IMR-90 (cell line): ENCODE measurements around the gene ADGRD1. TPM values are rescaled to one million over a fixed set of nuclear protein-coding genes. Genes with fewer than 3 reads are reported as not detected.

Experiments used
- ATAC-seq: fragments of 200-7000 bp; cut with Tn5 transposase; 2 replicates; pipeline ENCODE4 v1.9.1; 2020; ENCODE audit warnings: low read depth, mild to moderate bottlenecking, moderate library complexity
- BruUV-seq: library from RNA; stranded (reverse); fragments of 400-500 nt; replicated peaks from 2 replicates; lab custom pipeline; 2021; lab: Mats Ljungman, UMichigan
- CTCF ChIA-PET: fragments of 300-600 bp; formaldehyde crosslinking; extraction: SDS; loops from one replicate; lab custom pipeline; 2021; ENCODE audit warnings: antibody characterized with exemption; lab: Yijun Ruan, JAX
- POLR2A ChIA-PET: fragments of 300-600 bp; sonication (Branson Sonifier 250); formaldehyde crosslinking; loops from one replicate; lab custom pipeline; 2022; ENCODE audit warnings: antibody characterized with exemption; ENCODE audit not compliant: unreplicated experiment; lab: Charles Lee
- DNase-seq: peaks from one replicate; pipeline ENCODE4 v3.0.0; 2013
- H2AFZ ChIP-seq: replicated peaks from 2 replicates; pipeline ENCODE3; 2013; ENCODE audit warnings: low read length, mild to moderate bottlenecking; ENCODE audit not compliant: poor library complexity
- H2AK5ac ChIP-seq: 2 replicates; pipeline ENCODE4 v1.6.1; 2013; ENCODE audit warnings: low read depth, low read length, inconsistent platforms
- H2AK9ac ChIP-seq: replicated peaks from 2 replicates; pipeline ENCODE3; 2013; ENCODE audit warnings: mild to moderate bottlenecking, low read depth, low read length, moderate library complexity; ENCODE audit not compliant: poor library complexity
- H2BK120ac ChIP-seq: 2 replicates; pipeline ENCODE4 v1.6.1; 2013; ENCODE audit warnings: low read depth, low read length, inconsistent platforms
- H2BK15ac ChIP-seq: 3 replicates; pipeline ENCODE4 v1.6.1; 2013; ENCODE audit warnings: low read depth, low read length, inconsistent platforms
- H2BK20ac ChIP-seq: 2 replicates; pipeline ENCODE4 v1.6.1; 2013; ENCODE audit warnings: low read depth, mild to moderate bottlenecking, inconsistent platforms, low read length, moderate library complexity
- H2BK5ac ChIP-seq: 2 replicates; pipeline ENCODE4 v1.6.1; 2013; ENCODE audit warnings: mild to moderate bottlenecking, low read depth, low read length, inconsistent platforms; ENCODE audit not compliant: poor library complexity, severe bottlenecking
- H3K14ac ChIP-seq: replicated peaks from 2 replicates; pipeline ENCODE4 v1.6.1; 2013; ENCODE audit warnings: low read depth, low read length, inconsistent platforms
- H3K18ac ChIP-seq: 2 replicates; pipeline ENCODE4 v1.6.1; 2013; ENCODE audit warnings: low read depth, low read length, control low read depth
- H3K23ac ChIP-seq: 2 replicates; pipeline ENCODE4 v1.6.1; 2013; ENCODE audit warnings: low read depth, low read length, inconsistent platforms
- H3K27ac ChIP-seq: 2 replicates; pipeline ENCODE4 v1.5.1; 2013; ENCODE audit warnings: mild to moderate bottlenecking, control low read depth, low read length; ENCODE audit not compliant: insufficient read depth
- H3K27me3 ChIP-seq: 2 replicates; pipeline ENCODE4 v1.6.1; 2013; ENCODE audit warnings: low read length; ENCODE audit not compliant: control insufficient read depth, insufficient read depth
- H3K36me3 ChIP-seq: 2 replicates; pipeline ENCODE4 v1.6.1; 2013; ENCODE audit warnings: low read length, mixed read lengths; ENCODE audit not compliant: control insufficient read depth, insufficient read depth
- H3K4ac ChIP-seq: 2 replicates; pipeline ENCODE4 v1.6.1; 2013; ENCODE audit warnings: low read depth, low read length, inconsistent platforms
- H3K4me1 ChIP-seq: 2 replicates; pipeline ENCODE4 v1.6.1; 2013; ENCODE audit warnings: low read length, mixed read lengths; ENCODE audit not compliant: control insufficient read depth, insufficient read depth
- H3K4me2 ChIP-seq: 2 replicates; pipeline ENCODE4 v1.6.1; 2013; ENCODE audit warnings: low read depth, mild to moderate bottlenecking, control low read depth, low read length, moderate library complexity
- H3K4me3 ChIP-seq: 2 replicates; pipeline ENCODE4 v1.5.1; 2013; ENCODE audit warnings: low read depth, mild to moderate bottlenecking, control low read depth, low read length, moderate library complexity; ENCODE audit not compliant: insufficient read depth
- H3K56ac ChIP-seq: 2 replicates; pipeline ENCODE4 v1.6.1; 2013; ENCODE audit warnings: low read length, inconsistent platforms; ENCODE audit not compliant: insufficient read depth; ENCODE audit errors: extremely low read depth
- H3K79me1 ChIP-seq, 2 experiments: 2 replicates each; pipeline ENCODE4 v1.6.1; 2013; ENCODE audit warnings: low read length in 2 of 2, inconsistent platforms in 1 of 2, low read depth in 1 of 2
- H3K9ac ChIP-seq: 2 replicates; pipeline ENCODE4 v1.6.1; 2013; ENCODE audit warnings: low read depth, low read length, control low read depth
- H3K9me1 ChIP-seq: 2 replicates; pipeline ENCODE4 v1.6.1; 2013; ENCODE audit warnings: low read length, inconsistent platforms; ENCODE audit not compliant: insufficient read depth
- H3K9me3 ChIP-seq: 2 replicates; pipeline ENCODE4 v1.6.1; 2013; ENCODE audit warnings: low read length; ENCODE audit not compliant: control insufficient read depth, insufficient read depth
- H4K20me1 ChIP-seq: 2 replicates; pipeline ENCODE4 v1.6.1; 2013; ENCODE audit warnings: low read length, inconsistent platforms; ENCODE audit not compliant: insufficient read depth
- H4K5ac ChIP-seq: 2 replicates; pipeline ENCODE4 v1.6.1; 2013; ENCODE audit warnings: mild to moderate bottlenecking, low read depth, low read length, control low read depth
- H4K8ac ChIP-seq, 2 experiments: 2 replicates each; pipeline ENCODE4 v1.6.1; 2013; ENCODE audit warnings: low read depth in 2 of 2, low read length in 2 of 2, control low read depth in 1 of 2, inconsistent platforms in 1 of 2
- H4K91ac ChIP-seq: 2 replicates; pipeline ENCODE4 v1.6.1; 2013; ENCODE audit warnings: low read depth, low read length, inconsistent platforms; ENCODE audit not compliant: insufficient read depth
- BHLHE40 ChIP-seq: fragments of 150-350 bp; IDR thresholded peaks from 2 replicates; pipeline ENCODE4 v1.6.1; 2016; ENCODE audit warnings: mild to moderate bottlenecking, low read depth, low read length
- CEBPB ChIP-seq: IDR thresholded peaks from 2 replicates; pipeline ENCODE4 v1.6.1; 2012; ENCODE audit warnings: low read depth, low read length, improper control_type of control experiment
- CHD1 ChIP-seq: IDR thresholded peaks from 2 replicates; pipeline ENCODE4 v1.6.1; 2012; ENCODE audit warnings: low read depth, low read length, improper control_type of control experiment
- CTCF ChIP-seq: conservative IDR thresholded peaks from 2 replicates; pipeline ENCODE4 v1.5.1; 2012; ENCODE audit warnings: mild to moderate bottlenecking, low read depth, low read length, improper control_type of control experiment
- ELK1 ChIP-seq: fragments of 150-350 bp; IDR thresholded peaks from 2 replicates; pipeline ENCODE4 v1.6.1; 2016; ENCODE audit warnings: low read depth, mild to moderate bottlenecking, low read length, moderate library complexity, borderline replicate concordance
- FOS ChIP-seq: fragments of 150-350 bp; IDR thresholded peaks from 2 replicates; pipeline ENCODE4 v1.6.1; 2016; ENCODE audit warnings: low read depth, low read length
- MAFK ChIP-seq: IDR thresholded peaks from 2 replicates; pipeline ENCODE4 v1.6.1; 2012; ENCODE audit warnings: low read depth, low read length, improper control_type of control experiment
- MAZ ChIP-seq: IDR thresholded peaks from 2 replicates; pipeline ENCODE4 v1.6.1; 2012; ENCODE audit warnings: low read depth, mild to moderate bottlenecking, low read length, improper control_type of control experiment, moderate library complexity, borderline replicate concordance
- NFE2L2 ChIP-seq: fragments of 150-350 bp; IDR thresholded peaks from 2 replicates; pipeline ENCODE4 v1.6.1; 2016; ENCODE audit warnings: low read depth, mild to moderate bottlenecking, low read length
- POLR2A ChIP-seq: IDR thresholded peaks from 2 replicates; pipeline ENCODE4 v1.6.1; 2012; ENCODE audit warnings: mild to moderate bottlenecking, low read depth, low read length
- RAD21 ChIP-seq: IDR thresholded peaks from 2 replicates; pipeline ENCODE4 v1.6.1; 2012; ENCODE audit warnings: low read length, improper control_type of control experiment
- RCOR1 ChIP-seq: IDR thresholded peaks from 2 replicates; pipeline ENCODE4 v1.6.1; 2012; ENCODE audit warnings: mild to moderate bottlenecking, low read length, improper control_type of control experiment; ENCODE audit not compliant: insufficient replicate concordance
- RFX5 ChIP-seq: IDR thresholded peaks from 2 replicates; pipeline ENCODE4 v1.8.0; 2012; ENCODE audit warnings: low read depth, mild to moderate bottlenecking, low read length, moderate library complexity
- SMC3 ChIP-seq: fragments of 150-350 bp; IDR thresholded peaks from 2 replicates; pipeline ENCODE4 v1.6.1; 2016; ENCODE audit warnings: low read depth, mild to moderate bottlenecking, antibody characterized with exemption, low read length, moderate library complexity
- WGBS, 2 experiments: methylation state at CpG; one replicate each; pipeline versions ENCODE4 v1.1.5 to v1.1.7; 2013; ENCODE audit warnings: missing lambda C conversion rate in 2 of 2; ENCODE audit not compliant: insufficient read length in 1 of 2; ENCODE audit errors: extremely low coverage in 2 of 2; 5-methylcytosine and 5-hydroxymethylcytosine counted together
- dilution Hi-C: fragments of 300-500 bp; cut with HindIII; formaldehyde crosslinking; loops from one replicate; pipeline ENCODE4 v1.14.3; 2018; ENCODE audit warnings: low sequenced_read_pairs; ENCODE audit not compliant: unreplicated experiment
- in situ Hi-C: fragments of 300-500 bp; cut with MboI; formaldehyde crosslinking; loops from 3 replicates; pipeline ENCODE4 v1.14.3; 2019; ENCODE audit warnings: low sequenced_read_pairs, inconsistent platforms, mixed read lengths
- intact Hi-C: fragments of 100-400 bp; cut with micrococcal nuclease; formaldehyde crosslinking; loops from 2 replicates; pipeline ENCODE4 v1.10.0; 2022
- polyA plus RNA-seq, 3 experiments: library from polyadenylated mRNA; depleted of rRNA; stranded (reverse); fragments of >200 nt; gene quantifications; 2 replicates each; pipeline ENCODE4 v1.2.3, GENCODE V29; 2012; ENCODE audit warnings: low replicate concordance in 1 of 3
- total RNA-seq: library from RNA; depleted of rRNA; stranded (reverse); fragments of >200 nt; gene quantifications from 2 replicates; pipeline ENCODE4 v1.2.3, GENCODE V29; 2012
- TF ChIP-seq, protein P1 (sequence below): fragments of 150-350 bp; IDR thresholded peaks from 2 replicates; pipeline ENCODE4 v1.6.1; 2017; ENCODE audit warnings: mild to moderate bottlenecking, antibody characterized with exemption, low read length, low read depth

ADGRD1 gene
- total and polyA plus RNA-seq, 2 of the 4 experiments (the other 2 are of a cell fraction) = not detected

DNA sequence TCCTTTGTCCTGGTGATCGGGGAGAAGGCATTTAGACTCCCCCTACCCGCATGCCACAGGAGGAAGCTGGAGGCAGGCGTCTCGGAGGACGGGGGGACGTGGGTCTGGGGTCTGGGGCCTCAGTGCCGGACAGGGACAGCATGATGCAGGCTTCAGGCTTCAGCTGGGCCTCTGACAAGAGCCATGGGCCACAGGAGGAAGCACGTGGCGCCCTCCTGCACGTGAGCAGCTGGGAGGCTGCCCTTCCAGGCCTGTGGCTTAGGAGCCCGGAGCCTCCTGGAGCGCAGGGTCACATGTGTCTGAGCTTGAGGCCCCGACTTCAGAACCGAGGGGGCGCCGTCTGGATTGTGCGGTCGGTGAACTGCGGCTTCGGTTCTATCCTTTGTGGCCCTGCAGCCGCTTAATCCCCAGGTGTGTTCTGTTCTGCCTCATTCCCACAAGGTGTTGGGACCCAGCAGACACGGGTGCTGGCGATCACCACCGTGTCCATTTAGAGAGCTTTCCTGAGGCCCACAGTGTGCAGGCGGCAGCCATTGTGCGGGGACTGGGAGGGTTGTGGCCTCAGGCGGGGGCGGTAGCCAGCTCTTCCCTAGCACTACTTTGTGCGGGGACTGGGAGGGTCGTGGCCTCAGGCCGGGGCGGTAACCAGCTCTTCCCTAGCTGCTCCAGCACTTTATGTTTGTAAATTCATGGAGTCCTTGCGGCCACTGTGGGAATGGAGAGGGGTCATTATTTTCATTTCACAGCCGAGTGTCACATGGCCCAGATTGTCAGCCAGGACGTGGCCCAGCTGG is 150.2 kb downstream of the ADGRD1 start:
- Histone ChIP-seq H2BK15ac (no peak overlapping the region), H2AK5ac (no peak overlapping the region), H3K23ac (no peak overlapping the region), H3K4me1 (no peaks in the 10 kb centered on the region), H4K20me1 (no peaks in the 10 kb centered on the region), H3K4ac (no peak overlapping the region), H3K9ac (no peak overlapping the region), H4K5ac (no peak overlapping the region), H3K4me2 (no peak overlapping the region), H2BK120ac (no peak overlapping the region), H3K9me1 (no peaks in the 10 kb centered on the region), H2AK9ac (no peak overlapping the region), H3K9me3 (peaks cover 42% of the 10 kb centered on the region), H3K27me3 (no peaks in the 10 kb centered on the region), H2BK20ac (no peak overlapping the region), H2BK5ac (no peak overlapping the region), H3K27ac (no peak overlapping the region), H3K18ac (no peak overlapping the region), H4K8ac (no peak overlapping the region), H3K79me1 (no peaks in the 10 kb centered on the region), H2AFZ (no peak overlapping the region), H3K14ac (no peak overlapping the region), H4K91ac (no peak overlapping the region), H3K56ac (no peak overlapping the region), H3K36me3 (no peaks in the 10 kb centered on the region), H3K4me3 (no peak overlapping the region)
- dilution Hi-C loops (no loop called here), intact Hi-C loops (loop anchor here (1.0 kb wide), 2 partner anchors 28 to 726 kb away; no protein-coding TSS in a partner anchor), in situ Hi-C loops (loop anchor here (25.0 kb wide), 1 partner anchor 733 kb away; the partner anchor contains the start of gene MMP17)
- ChIA-PET POLR2A (no interaction called here), CTCF (no interaction called here)
- no TSS peak for BruUV-seq
- 66% methylated on average over 15 of the region's 35 CpGs; no CpG with 5 or more reads in 1 of the 2 experiments for WGBS, 2 experiments
- no peak for DNase-seq
- no peak for ATAC-seq
- no peak for TF ChIP-seq MAZ
- no peak for TF ChIP-seq CHD1
- TF ChIP-seq RAD21 = no peak
- TF ChIP-seq MAFK = no peak
- no peak for TF ChIP-seq RCOR1
- TF ChIP-seq POLR2A = no peak
- no peak for TF ChIP-seq BHLHE40
- no peak for TF ChIP-seq RFX5
- TF ChIP-seq, protein P1, sequence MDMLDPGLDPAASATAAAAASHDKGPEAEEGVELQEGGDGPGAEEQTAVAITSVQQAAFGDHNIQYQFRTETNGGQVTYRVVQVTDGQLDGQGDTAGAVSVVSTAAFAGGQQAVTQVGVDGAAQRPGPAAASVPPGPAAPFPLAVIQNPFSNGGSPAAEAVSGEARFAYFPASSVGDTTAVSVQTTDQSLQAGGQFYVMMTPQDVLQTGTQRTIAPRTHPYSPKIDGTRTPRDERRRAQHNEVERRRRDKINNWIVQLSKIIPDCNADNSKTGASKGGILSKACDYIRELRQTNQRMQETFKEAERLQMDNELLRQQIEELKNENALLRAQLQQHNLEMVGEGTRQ = no peak
- no peak for TF ChIP-seq FOS
- no peak for TF ChIP-seq CTCF
- no peak for TF ChIP-seq CEBPB
- TF ChIP-seq NFE2L2 = no peak
- no peak for TF ChIP-seq ELK1
- TF ChIP-seq SMC3 = no peak
